Measurements from ENCODE around the gene ARHGAP18.

DNA sequence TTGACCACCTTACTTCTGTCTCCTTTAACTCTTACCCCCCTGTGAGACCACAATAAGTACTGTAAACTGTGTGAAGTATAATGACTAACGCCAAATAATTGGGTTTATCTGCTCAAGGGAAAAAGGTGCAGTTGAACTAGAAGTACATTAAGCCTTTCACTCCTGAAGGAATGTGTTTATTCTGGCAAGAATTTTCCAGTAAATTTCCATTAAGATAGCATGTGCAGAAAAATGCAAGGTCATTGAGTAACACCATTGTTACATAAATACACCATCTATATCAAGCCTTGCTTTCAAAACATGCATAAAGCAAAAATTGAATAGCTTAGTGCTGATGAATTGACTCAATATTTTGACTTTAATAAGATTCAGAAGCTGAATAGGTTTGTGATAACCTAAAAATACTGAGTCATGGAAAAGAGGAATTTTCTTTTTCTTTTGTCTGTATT is 65.4 kb downstream of the ARHGAP18 start:
- TF ChIP-seq, protein P1, sequence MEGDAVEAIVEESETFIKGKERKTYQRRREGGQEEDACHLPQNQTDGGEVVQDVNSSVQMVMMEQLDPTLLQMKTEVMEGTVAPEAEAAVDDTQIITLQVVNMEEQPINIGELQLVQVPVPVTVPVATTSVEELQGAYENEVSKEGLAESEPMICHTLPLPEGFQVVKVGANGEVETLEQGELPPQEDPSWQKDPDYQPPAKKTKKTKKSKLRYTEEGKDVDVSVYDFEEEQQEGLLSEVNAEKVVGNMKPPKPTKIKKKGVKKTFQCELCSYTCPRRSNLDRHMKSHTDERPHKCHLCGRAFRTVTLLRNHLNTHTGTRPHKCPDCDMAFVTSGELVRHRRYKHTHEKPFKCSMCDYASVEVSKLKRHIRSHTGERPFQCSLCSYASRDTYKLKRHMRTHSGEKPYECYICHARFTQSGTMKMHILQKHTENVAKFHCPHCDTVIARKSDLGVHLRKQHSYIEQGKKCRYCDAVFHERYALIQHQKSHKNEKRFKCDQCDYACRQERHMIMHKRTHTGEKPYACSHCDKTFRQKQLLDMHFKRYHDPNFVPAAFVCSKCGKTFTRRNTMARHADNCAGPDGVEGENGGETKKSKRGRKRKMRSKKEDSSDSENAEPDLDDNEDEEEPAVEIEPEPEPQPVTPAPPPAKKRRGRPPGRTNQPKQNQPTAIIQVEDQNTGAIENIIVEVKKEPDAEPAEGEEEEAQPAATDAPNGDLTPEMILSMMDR (IDR thresholded peaks at IDR 0.05; ENCODE audit: low read length) = no peak
- TF ChIP-seq EZH2phosphoT487 (IDR thresholded peaks at IDR 0.05; ENCODE audit: low read length) = no peak
